Stimulated activated CD4-positive, alpha-beta T cell treated with anti-CD3 and anti-CD28 coated beads, Interleukin-2, amount 100 ng/mL, for 24 hours (primary cell): Measurements from ENCODE around the gene ZDHHC17.
A peak's percentile ranks its signal among the peaks of the same experiment; 100 is the strongest.
"Not testable (repeated sequence)": the region's sequence is repeated elsewhere in the genome, so short reads cannot be mapped to it uniquely, and the experiment has no call there.

Experiments
- DNase-seq, 2 donors: peaks; one replicate each; pipeline ENCODE4 v3.0.0-alpha.2; 2020

The ZDHHC17 gene

GRCh38 chr12:76763746-76764675 lies at the start of gene ZDHHC17:
ZDHHC17 (plus strand) TSS chr12:76764115; CDS start chr12:76764237, 122 bp downstream.
- DNase-seq = peak; percentile 88 to 90

GRCh38 chr12:76714415-76714814 lies 49.5 kb upstream of the ZDHHC17 start:
- DNase-seq = no peak

- DNase-seq = no peak
Observed at GRCh38 chr12:76714861-76715260, 49.1 kb upstream of the ZDHHC17 start.

GRCh38 chr12:76715332-76715731 lies 48.6 kb upstream of the ZDHHC17 start:
- no peak for DNase-seq

GRCh38 chr12:76717314-76717713 lies 46.6 kb upstream of the ZDHHC17 start:
- no peak for DNase-seq

- DNase-seq = no peak
Observed at GRCh38 chr12:76719171-76720041, 44.5 kb upstream of the ZDHHC17 start.

GRCh38 chr12:76720068-76720467 lies 43.8 kb upstream of the ZDHHC17 start:
- DNase-seq = no peak

GRCh38 chr12:76726626-76727025 lies 37.3 kb upstream of the ZDHHC17 start:
- DNase-seq = no peak

GRCh38 chr12:76732188-76732587 lies 31.7 kb upstream of the ZDHHC17 start:
- not testable (repeated sequence) for DNase-seq

GRCh38 chr12:76737689-76738088 lies 26.2 kb upstream of the ZDHHC17 start:
- not testable (repeated sequence) for DNase-seq

- no peak for DNase-seq
Observed at GRCh38 chr12:76738824-76739579, 24.9 kb upstream of the ZDHHC17 start.

GRCh38 chr12:76739896-76740295 lies 24.0 kb upstream of the ZDHHC17 start:
- no peak for DNase-seq

- DNase-seq = no peak
Observed at GRCh38 chr12:76740501-76740900, 23.4 kb upstream of the ZDHHC17 start.

- no peak for DNase-seq
Observed at GRCh38 chr12:76745343-76745742, 18.6 kb upstream of the ZDHHC17 start.

GRCh38 chr12:76746516-76746915 lies 17.4 kb upstream of the ZDHHC17 start:
- DNase-seq = no peak

- no peak for DNase-seq
Observed at GRCh38 chr12:76747245-76747644, 16.7 kb upstream of the ZDHHC17 start.

- DNase-seq = no peak
Observed at GRCh38 chr12:76755829-76756379, 8.0 kb upstream of the ZDHHC17 start.

GRCh38 chr12:76757694-76758093 lies 6.2 kb upstream of the ZDHHC17 start:
- DNase-seq = no peak

- DNase-seq = no peak
Observed at GRCh38 chr12:76762601-76762980, 1.3 kb upstream of the ZDHHC17 start.

- DNase-seq = no peak
Observed at GRCh38 chr12:76764856-76765255, 941 bp downstream of the ZDHHC17 start.

GRCh38 chr12:76765598-76765997 lies 1.7 kb downstream of the ZDHHC17 start:
- no peak for DNase-seq

GRCh38 chr12:76766161-76766560 lies 2.2 kb downstream of the ZDHHC17 start:
- DNase-seq = no peak

GRCh38 chr12:76768576-76768975 lies 4.7 kb downstream of the ZDHHC17 start:
- DNase-seq = no peak
